Measurements from ENCODE around the gene CREB5. TPM values are rescaled to one million over a fixed set of nuclear protein-coding genes. Genes with fewer than 3 reads are reported as not detected.

The CREB5 gene
- total RNA-seq, 4 donors from 2014 or later, result 6.6 to 18.6 (median 12.6) TPM

- intact Hi-C loops (cut with DNase I), result no loop called here
- Histone ChIP-seq H3K4me1 (peaks cover 0 to 5% (median 0%) of the 10 kb centered on the region in 4 donors), H3K4me3 (no peak overlapping the region), H3K27ac (replicated peaks in 1 of 4) (no peak overlapping the region), H3K36me3 (no peaks in the 10 kb centered on the region), H3K27me3 (no peaks in the 10 kb centered on the region), H3K9me3 (no peaks in the 10 kb centered on the region)
- no peak for DNase-seq (ENCODE audit: extremely low spot score)
- TF ChIP-seq POLR2AphosphoS5 (IDR thresholded peaks at IDR 0.05) (no peak), EP300 (IDR thresholded peaks at IDR 0.05) (no peak), CTCF (IDR thresholded peaks at IDR 0.05) (no peak), POLR2A (IDR thresholded peaks at IDR 0.05; ENCODE audit: low read depth) (no peak)
- 91% methylated on average over 4 of the region's 4 CpGs for WGBS
Observed at GRCh38 chr7:28861825-28862224, 449.5 kb downstream of the CREB5 start.

- 79% methylated on average over 9 of the region's 9 CpGs for WGBS
- intact Hi-C loops (cut with DNase I), result no loop called here
- H3K4me1 ChIP-seq, result peaks cover 0 to 5% (median 0%) of the 10 kb centered on the region in 4 donors
- no peak overlapping the region for H3K27ac ChIP-seq (replicated peaks in 1 of 4)
- TF ChIP-seq POLR2A (IDR thresholded peaks at IDR 0.05; ENCODE audit: low read depth) (no peak), CTCF (IDR thresholded peaks at IDR 0.05) (no peak), EP300 (IDR thresholded peaks at IDR 0.05) (no peak), POLR2AphosphoS5 (IDR thresholded peaks at IDR 0.05) (no peak)
- H3K4me3 ChIP-seq, result no peak overlapping the region
- DNase-seq (ENCODE audit: extremely low spot score), result no peak
- no peaks in the 10 kb centered on the region for H3K9me3 ChIP-seq
- H3K27me3 ChIP-seq, result no peaks in the 10 kb centered on the region
- no peaks in the 10 kb centered on the region for H3K36me3 ChIP-seq
Observed at GRCh38 chr7:28862595-28863272, 450.4 kb downstream of the CREB5 start.

- Histone ChIP-seq H3K27me3 (no peaks in the 10 kb centered on the region), H3K36me3 (no peaks in the 10 kb centered on the region), H3K4me1 (no peaks in the 10 kb centered on the region), H3K4me3 (no peak overlapping the region), H3K27ac (replicated peaks in 1 of 4) (no peak overlapping the region), H3K9me3 (no peaks in the 10 kb centered on the region)
- TF ChIP-seq POLR2AphosphoS5 (IDR thresholded peaks at IDR 0.05) (no peak), CTCF (IDR thresholded peaks at IDR 0.05) (no peak), POLR2A (IDR thresholded peaks at IDR 0.05; ENCODE audit: low read depth) (no peak), EP300 (IDR thresholded peaks at IDR 0.05) (no peak)
- WGBS, result 83% methylated on average over 6 of the region's 6 CpGs
- intact Hi-C loops (cut with DNase I), result no loop called here
- DNase-seq (ENCODE audit: extremely low spot score), result no peak
Observed at GRCh38 chr7:28865601-28866144, 453.4 kb downstream of the CREB5 start.

- no peak for DNase-seq (ENCODE audit: extremely low spot score)
- Histone ChIP-seq H3K4me3 (no peak overlapping the region), H3K9me3 (no peaks in the 10 kb centered on the region), H3K4me1 (no peaks in the 10 kb centered on the region), H3K27ac (replicated peaks in 1 of 4) (no peak overlapping the region), H3K36me3 (no peaks in the 10 kb centered on the region), H3K27me3 (no peaks in the 10 kb centered on the region)
- TF ChIP-seq POLR2AphosphoS5 (IDR thresholded peaks at IDR 0.05), result no peak
- TF ChIP-seq EP300 (IDR thresholded peaks at IDR 0.05), result no peak
- TF ChIP-seq CTCF (IDR thresholded peaks at IDR 0.05), result no peak
- TF ChIP-seq POLR2A (IDR thresholded peaks at IDR 0.05; ENCODE audit: low read depth), result no peak
- WGBS, result 97% methylated on average over 2 of the region's 2 CpGs
- intact Hi-C loops (cut with DNase I), result no loop called here
Observed at GRCh38 chr7:28868712-28869111, 456.4 kb downstream of the CREB5 start.

Measured in esophagus muscularis mucosa (tissue), 4 donors.